UCSD-AML1 (cell line): ENCODE results near the gene MUCL3.
"Not testable (repeated sequence)": the region's sequence is repeated elsewhere in the genome, so short reads cannot be mapped to it uniquely, and the experiment has no call there.

Experiments used
- DNase-seq: peaks from one replicate; lab custom pipeline; 2025; ENCODE audit not compliant: unreplicated experiment; lab: John Stamatoyannopoulos, UW

Gene MUCL3

DNA sequence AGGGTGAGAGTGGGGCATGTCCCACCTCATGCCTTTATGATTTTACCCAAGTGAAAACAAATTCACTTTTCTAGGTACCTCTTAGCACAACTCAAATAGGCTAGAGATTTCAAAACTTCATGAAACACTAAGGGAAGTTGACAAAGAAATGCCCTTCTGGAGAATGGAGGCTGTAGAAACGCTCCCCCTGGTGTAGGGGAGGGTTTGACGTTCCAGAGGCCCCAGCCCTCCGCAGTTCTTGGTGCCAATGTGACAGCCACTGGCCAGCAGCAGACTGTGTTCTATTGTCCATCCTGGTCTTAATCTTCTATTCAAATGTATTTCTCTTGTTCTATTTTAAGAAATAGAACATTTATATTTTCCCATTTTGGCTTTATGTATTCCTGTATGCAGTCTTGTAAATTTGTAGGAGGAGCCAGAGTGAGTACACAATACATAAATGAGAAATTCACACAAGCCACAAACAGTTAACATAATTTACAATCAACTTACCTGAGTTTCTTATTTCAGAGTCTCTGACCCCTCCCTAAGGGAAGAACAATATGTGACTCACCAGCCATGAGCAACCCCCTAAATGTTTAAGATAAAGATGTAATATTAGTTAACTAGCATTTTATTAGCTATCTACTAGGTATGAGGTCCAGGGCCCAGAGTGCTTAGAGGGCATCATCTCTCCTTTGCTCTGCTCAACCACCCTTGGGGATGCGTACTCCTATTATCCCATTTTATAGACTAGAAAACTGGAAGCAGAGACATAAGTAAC lies 33.9 kb downstream of the MUCL3 start:
- no peak for DNase-seq

- no peak for DNase-seq
These were observed 38.4 kb downstream of the MUCL3 start for GRCh38 chr6:30979141-30979540.

DNA sequence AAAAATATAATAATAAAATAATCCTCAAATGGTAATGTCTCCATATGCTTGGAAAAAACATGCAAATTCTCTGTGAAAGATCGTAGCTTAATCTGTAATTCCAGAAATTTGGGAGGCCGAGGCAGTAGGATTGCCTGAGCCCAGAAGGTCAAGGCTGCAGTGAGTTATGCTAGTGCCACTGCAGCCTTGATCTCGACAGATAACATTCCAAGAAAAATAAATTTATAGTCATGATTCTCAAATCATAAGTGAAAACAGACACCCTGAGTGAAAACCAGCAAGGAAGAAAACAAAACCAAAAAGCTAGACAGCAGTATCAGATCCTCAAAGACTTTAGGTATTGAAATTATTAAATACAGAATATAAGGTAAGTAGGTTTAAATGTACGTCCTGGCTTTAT lies 38.9 kb downstream of the MUCL3 start:
- no peak for DNase-seq

- DNase-seq: no peak
These were observed 41.4 kb downstream of the MUCL3 start for GRCh38 chr6:30981942-30982772.

- no peak for DNase-seq
These were observed 42.7 kb downstream of the MUCL3 start, which contains the start of gene MUC21 for GRCh38 chr6:30983439-30983838. TSS of gene MUC21 (plus strand) at chr6:30983718. CDS start at chr6:30983959, 241 bp downstream.

DNA sequence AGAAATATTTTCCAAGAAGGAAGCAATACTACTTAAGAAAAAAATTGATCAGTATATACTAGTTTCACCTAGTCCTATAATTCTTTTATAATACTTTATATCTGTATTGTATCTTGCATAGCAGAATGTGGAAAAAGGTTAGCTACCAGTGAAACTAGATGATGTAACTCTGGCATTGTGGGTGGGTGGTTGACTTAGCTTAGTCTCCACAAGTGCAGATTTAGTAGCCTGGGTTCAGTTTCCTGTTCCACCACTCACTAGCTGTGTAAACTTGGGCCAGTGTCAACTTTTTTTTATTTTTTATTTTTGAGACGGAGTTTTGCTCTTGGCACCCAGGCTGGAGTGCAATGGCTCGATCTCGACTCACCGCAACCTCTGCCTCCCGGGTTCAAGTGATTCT lies 44.7 kb downstream of the MUCL3 start:
- no peak for DNase-seq

- DNase-seq: no peak
These were observed 46.5 kb downstream of the MUCL3 start for GRCh38 chr6:30987304-30987703.

DNA sequence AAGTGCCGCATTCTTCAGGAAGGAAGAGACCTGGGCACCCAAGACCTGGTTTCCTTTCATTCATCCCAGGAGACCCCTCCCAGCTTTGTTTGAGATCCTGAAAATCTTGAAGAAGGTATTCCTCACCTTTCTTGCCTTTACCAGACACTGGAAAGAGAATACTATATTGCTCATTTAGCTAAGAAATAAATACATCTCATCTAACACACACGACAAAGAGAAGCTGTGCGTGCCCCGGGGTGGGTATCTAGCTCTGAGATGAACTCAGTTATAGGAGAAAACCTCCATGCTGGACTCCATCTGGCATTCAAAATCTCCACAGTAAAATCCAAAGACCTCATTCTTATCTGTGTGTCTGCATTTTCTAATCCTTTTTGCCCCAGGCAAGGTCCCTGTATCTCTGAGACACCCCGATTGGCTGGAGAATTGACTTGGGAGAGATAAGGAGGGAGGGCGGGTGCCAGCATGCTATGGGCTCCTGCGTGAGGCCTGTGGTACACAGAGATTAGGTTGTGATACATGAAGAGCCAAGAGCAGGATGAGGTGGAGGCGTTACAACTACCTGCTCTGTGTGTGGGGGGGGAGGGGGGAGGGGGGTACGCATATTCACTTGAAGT lies 47.5 kb downstream of the MUCL3 start:
- DNase-seq: no peak

- no peak for DNase-seq
These were observed 49.8 kb downstream of the MUCL3 start for GRCh38 chr6:30990422-30991086.

- no peak for DNase-seq
These were observed 51.1 kb downstream of the MUCL3 start for GRCh38 chr6:30991891-30992290.

GRCh38 chr6:30997301-30997700 lies 56.5 kb downstream of the MUCL3 start:
- no peak for DNase-seq

DNA sequence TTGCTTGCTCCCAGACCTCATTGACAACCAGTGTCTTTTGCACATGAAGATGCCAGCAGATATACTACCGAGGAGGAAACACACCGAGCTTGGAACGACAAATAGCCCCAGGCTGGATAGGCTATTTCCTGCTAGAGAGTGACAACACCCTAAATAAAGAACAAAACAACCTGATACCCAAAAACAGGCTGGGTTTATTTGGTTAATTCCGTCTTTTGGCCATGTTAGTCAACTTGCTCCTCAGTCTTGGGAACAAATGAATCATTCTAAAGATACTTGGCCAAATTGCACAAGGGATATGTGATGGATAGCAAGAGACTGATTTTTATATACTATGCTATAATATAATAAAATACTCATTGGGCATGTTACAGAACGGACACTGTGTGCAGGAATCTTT lies 58.0 kb downstream of the MUCL3 start:
- DNase-seq: no peak

- DNase-seq: not testable (repeated sequence)
These were observed 59.5 kb downstream of the MUCL3 start for GRCh38 chr6:31000067-31000860.

- no peak for DNase-seq
These were observed 60.6 kb downstream of the MUCL3 start for GRCh38 chr6:31001281-31001888.

- no peak for DNase-seq
These were observed 61.7 kb downstream of the MUCL3 start for GRCh38 chr6:31002471-31002870.
